ENCODE results near the gene SCG2.
"Not testable (repeated sequence)": the region's sequence is repeated elsewhere in the genome, so short reads cannot be mapped to it uniquely, and the experiment has no call there.

The SCG2 gene

DNA sequence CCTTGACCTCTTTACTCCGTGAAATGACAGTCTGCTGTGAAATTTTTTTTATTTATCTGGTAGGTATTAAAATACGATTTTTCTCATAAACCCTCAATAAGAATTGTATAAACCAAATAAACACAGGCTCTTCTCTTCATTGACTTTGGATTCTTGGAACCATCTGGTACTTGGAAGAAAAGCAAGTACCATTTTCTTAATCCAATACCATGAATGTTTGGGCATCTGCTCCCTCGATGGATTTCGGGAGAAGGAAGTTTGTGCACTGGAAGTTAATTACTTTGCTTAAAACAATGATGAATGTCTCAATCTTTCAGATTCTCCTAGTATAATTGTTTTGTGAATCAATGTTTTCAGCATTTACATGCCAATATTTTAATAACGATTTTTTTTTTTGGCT, 5.3 kb upstream of the SCG2 start:
- DNase-seq = no peak

DNA sequence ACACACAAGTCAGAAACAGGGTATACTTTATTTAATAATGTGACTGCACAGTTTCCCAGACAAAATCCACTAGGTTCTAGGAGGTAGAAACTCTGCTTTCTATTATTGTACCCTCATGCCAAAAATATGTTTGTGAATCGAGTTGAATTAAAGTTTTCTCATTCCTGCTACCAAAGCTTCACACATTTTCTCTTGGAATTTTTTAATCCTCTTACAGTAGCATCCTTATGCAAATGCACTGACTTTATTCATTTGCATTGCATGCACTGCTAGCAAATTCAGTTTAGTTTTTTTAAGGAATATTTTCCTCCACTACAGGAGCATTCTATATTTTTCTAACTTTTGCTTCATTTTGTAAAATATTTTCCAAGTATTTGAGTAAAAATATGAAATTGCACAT, 4.8 kb upstream of the SCG2 start:
- DNase-seq = no peak

DNA sequence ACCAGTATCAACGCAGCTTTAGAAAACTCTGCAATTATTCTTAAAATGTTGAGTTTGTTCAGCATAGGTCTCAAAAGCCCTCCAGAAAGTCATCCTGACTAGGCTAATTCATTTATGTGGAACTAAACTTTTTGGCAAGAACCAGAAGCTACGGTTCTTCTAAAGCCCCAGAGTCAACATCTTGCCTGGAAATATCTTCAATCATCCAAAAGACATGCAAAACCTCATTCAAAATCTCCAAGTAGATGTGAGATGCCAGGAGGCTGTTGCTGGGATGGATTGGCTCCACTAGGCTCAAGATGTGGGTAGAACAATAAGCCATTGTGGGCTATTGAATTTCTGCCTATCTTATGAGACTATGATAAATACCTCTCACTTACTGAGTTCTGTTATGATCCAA, 2.1 kb upstream of the SCG2 start:
- DNase-seq = no peak

DNA sequence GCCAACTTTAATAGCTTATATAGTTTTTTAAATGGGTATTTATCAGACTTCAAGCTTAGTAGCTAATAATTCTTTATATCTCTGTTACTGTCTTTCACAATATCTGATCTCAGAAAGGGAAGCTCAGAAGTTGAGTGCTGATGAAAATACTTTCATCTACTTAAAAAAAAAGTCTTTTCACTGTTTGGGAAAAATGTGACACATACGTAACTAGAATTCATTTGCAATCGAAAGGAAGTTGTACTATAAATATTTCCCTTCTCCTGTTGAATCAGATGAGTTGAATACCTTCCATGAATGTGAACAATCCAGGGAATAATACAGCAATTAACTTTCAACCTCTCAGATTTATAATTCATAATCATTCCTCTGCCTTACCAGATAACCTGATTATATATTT, 811 bp upstream of the SCG2 start:
- no peak for DNase-seq

DNA sequence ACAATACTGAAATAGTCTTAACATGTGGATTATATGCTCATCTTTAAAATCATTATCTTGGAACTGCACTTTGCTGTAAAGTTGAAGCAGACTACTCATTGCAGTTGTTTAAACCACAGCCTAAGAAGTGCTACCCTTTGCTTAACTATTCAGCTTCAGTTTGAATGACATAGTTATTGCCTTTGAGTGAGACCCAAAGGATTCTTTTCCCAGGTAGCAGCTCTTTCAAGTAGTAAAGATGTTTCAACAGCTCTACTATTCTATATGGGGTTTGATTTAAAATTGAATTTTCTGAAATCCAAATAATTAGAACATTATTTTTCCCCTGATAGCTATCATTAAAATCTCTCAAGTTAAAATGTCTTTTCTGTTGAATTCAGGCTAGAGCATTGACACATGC, 1.1 kb downstream of the SCG2 start:
- DNase-seq = no peak

DNA sequence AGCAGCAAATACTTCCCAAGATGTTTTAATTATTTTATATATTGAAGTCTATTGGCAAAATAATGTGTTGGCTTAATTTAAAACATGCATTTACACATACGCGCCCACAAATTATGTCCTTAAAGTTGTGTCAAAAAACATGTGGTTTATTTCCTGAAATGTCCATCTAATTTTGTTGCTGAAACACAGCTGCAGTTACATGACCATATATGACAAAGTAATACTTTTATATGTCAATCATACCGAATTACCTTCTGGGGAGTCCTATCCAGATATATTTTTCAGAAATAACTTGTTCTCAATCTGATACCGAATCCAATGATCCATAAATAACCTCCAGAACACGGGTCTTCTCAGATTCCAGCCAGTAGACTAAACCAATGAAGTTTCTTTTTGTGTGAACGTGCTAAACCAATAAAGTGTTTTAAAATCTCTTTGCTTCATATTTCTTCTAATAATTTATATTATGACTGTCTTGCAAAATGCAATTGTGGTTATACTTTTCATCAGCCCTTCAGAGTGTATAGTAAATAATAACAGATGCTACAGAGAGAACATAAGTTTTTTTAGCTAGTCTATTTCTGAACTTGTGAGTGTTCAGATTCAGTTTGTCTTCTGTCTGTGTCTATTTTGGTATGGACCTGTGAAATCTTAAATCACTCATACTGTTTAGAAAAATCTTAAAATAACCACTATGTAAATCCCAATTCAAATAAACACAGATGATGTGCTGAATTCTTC, 2.4 kb downstream of the SCG2 start:
- DNase-seq = no peak

DNA sequence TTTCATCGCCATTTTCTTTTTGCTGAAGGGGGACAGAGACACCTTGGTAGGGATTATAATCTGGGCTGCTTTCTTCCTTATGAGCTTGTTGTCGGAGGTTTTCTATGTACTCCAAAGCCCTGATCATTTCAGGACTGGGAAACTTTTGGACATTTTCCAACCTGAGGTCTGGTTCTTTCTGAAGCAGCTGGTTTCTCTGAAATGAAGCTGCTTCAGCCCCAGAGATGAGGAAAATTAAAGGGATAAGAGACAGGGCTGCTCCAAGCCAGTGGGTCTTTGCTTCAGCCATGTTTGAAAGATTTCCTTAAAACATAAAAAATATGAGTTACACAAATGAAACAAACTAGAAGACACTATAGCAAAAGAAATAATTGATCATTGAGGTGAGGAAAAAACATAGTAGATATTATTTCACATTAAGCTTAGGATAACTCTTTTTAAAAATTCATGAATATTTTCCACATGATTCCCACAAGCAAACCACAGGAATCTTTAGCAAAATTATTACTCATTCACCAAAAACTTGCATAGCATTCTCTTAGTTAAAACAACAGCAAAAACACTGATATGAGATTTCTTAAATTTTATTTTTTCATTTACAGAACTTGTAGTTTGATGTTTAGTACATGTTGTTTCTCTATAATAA, 3.0 kb downstream of the SCG2 start:
- no peak for DNase-seq

DNA sequence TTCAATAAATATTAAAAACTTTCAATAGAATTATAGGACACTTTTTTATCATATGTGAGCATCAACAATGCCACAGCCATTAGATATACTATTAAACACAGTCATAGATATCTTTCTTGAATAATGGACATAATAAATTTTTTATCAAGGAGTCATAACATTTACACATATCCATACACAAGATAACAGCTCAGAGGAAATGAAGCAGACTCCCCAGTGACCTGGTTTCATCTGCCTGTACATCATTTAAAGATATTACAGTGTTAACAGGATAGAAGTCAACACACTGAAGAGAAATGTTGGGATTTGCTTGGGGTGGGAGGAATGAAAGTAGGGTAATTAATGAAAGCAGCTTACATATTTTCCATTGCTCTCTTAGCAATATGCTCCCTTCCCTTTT, 5.1 kb downstream of the SCG2 start:
- no peak for DNase-seq

DNA sequence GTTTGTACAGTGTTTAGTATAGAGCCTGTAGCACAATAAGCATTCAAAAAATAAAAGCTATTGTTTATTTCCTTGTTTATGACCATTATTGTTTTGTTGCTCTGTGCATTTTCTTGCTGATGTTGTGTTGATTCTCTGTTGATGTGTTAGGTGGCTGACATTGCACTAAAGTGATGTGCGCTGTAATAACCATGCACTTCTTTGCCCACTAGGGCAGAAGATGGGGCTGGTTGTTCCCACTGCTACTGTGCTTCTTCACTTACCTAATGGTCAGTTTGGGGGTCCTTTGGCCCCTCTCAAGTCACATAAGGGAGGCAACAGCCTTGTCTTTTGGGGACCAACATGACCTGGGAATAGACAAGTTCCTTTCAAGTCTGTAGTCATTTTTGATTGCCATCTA, 6.0 kb downstream of the SCG2 start:
- no peak for DNase-seq

DNA sequence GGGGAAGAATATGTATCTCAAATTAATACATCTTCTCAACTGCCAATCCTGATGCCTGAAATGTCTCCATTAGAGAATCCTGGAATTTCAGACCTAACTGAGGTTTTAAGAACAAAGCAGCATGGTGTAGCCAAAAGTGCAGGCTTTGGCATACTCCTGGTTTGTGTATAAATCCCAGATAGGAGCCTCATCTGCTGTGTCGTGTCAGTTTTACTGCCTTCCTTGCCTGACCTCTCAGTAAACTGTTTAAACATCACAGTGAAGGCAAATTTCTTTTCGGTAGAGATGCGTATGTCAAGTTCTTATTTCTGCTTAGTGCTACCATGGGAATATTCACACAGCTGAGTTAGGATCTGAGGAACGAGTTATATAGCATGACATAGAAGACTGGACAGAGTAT, 7.3 kb downstream of the SCG2 start:
- no peak for DNase-seq

DNA sequence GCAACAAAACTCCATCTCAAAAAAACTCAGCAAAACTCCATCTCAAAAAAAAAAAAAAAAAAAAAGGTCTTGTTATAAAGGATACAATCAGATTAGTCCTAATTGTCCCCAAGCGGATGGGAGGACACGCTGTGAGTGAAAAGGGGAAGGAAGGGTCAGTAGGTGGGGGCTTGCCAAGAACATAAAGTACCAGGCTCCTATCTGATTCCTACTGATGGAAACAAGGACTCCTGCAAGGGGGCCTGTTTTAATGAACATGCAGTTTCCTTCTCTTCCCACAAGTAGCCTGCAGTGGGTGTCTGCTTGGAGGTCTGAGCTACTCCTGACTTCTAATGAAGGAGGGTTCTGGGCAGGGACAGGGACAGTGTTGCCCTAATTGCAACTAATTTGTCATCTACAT, 7.9 kb downstream of the SCG2 start:
- no peak for DNase-seq

DNA sequence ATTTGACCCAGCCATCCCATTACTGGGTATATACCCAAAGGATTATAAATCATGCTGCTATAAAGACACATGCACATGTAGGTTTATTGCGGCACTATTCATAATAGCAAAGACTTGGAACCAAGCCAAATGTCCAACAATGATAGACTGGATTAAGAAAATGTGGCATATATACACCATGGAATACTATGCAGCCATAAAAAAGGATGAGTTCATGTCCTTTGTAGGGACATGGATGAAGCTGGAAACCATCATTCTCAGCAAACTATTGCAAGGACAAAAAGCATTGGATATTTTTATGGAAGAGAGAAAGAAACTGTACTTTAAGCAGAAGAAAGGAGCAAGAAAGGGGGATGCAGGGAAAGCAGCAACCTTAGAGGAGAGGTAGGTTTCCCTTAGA, 9.5 kb downstream of the SCG2 start:
- DNase-seq = not testable (repeated sequence)

DNA sequence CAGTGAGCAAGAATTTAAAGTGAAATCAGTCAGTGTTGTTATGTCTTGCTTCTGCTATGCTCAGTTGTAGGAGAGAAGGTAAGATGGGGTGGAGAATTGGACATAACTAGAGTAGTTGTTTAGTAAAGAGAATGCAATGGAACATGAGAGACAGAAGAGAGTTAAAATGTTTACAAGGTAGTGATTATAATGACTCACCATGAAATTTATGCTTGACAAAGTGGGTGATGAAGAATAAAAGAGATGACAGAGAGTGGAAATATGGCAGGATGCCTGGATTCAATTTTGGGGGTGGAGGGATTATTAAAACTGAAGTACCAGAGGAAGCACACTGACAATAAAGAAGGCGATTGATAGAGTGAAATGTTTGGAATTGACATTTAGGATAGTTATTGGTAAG, 10.6 kb downstream of the SCG2 start:
- DNase-seq = no peak

DNA sequence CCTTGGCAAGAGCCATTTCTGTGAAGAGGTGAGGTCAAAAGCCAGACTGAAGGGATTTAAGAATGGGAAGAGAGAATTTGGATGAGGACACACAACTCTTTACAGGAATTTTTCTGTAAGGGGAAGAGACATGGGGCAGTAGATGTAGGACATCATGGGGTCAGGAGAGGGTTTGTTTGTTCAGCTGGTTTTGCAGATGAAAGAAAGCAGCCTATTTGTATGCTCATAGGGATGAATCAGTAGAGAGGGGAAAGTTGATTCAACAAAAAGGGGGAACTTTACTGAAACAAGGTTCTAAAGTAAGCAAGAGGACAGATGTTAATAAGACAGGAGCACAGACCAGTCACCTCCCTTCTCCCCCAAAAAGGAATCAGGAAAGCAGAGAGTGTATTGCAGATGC, 11.2 kb downstream of the SCG2 start:
- DNase-seq = no peak

DNA sequence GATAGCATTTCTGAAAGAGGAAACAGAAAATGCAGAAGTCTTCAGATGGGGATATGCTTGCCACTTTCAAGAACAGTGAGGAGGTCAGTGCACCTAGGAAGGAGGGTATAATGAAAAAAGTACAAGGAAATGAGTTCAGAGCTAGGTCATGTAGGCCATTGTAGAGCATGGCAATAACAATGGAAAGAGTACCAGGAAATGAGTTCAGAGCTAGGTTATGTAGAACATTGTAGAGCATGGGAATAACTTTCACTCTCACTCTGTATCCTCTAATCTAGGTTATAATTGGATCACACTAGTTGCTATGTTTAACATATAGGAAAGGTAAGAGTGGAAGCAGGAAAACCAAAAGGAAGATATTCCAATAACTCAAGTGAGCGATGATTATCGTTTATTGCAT, 12.3 kb downstream of the SCG2 start:
- DNase-seq = no peak

DNA sequence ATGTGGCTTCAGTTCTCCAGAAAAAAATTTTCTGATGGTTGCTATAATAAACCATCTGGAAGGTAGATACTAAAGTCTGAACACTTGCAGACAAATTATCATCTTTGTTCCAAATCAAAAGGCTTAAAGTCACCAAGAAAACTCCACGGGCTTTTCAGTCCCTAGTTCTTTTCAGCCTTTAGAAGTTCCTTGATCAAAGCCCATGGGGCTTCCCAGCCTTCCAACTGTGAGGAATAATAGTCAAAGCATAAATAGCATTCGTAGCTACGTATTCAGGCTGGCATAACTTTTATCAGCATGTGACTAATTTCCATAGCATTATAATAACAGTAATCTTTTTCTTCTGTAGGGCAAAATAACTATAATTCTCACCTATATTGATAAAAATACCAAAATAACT, 13.9 kb downstream of the SCG2 start:
- DNase-seq = no peak

DNA sequence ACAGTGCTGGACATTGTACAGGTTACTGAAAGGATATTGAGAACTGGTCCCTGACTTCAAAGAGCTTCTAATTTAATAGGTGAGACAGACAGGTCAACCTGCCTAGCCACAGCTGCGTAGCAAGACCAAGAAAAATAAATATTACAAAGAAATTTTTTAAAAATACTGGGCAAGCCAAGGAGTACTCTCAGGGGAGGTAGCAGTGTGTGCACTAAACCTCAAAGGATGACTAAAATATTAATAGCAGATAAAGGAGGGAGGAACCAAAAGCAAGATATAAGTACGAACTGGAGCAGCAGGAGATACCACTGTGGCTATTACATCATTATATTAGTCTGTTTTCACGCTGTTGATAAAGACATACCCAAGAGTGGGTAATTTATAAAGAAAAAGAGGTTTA, 14.9 kb downstream of the SCG2 start:
- no peak for DNase-seq

DNA sequence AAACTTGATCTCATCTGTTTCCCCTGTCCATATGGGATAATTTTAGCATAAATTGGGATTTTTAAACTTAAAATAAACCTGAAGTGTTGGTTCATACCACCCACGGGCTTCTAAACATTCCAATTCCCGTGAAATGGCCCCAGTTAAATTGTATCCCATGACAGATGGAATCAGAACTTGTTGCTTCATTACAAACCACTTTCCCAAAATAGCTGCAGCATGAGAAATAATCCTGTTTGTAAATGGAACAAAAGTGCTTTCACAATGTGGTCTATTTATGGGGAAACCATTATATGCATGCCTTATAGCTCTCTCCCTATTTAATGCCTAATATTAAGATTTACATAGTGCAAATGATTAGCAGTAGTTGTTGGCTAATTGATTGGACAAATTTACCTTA, 15.9 kb downstream of the SCG2 start:
- no peak for DNase-seq

DNA sequence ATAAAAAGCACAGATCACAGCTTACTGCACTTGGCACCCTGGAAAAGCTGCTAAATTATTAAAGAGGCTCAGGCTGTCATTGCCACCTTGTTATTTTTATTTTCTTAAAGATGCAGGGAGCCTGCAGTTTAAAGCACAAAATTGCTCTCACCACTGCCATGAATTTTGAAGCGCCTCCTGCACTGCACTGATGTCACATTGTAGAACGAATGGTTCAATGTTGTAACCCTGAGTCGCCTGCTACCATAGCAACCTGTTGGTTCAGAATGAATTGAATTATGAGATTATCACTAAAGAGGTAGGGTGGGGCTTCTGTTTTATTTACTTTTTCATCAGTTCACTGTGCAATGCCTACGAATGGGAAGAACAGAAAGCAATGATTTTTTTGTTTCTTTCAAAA, 16.5 kb downstream of the SCG2 start:
- DNase-seq = no peak

DNA sequence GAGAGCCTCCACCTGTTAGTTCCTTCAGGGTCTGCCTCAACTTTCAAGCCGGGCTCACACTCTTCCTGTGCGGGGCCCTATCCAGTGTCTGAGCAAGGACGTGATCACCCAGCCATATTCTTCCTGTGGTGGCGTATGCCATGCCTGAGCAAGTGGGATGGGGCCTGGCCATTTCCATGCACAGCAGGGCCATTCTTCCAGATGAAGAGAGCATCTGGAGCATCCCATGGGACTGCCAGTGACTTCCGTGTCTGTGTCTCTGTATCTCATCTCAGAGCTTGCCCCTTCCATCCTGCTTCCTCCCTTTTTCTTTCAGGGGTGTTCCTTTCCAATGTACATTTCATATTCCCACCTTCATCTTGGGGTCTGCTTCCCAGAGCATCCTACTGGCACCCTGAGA, 20.2 kb downstream of the SCG2 start:
- no peak for DNase-seq

DNA sequence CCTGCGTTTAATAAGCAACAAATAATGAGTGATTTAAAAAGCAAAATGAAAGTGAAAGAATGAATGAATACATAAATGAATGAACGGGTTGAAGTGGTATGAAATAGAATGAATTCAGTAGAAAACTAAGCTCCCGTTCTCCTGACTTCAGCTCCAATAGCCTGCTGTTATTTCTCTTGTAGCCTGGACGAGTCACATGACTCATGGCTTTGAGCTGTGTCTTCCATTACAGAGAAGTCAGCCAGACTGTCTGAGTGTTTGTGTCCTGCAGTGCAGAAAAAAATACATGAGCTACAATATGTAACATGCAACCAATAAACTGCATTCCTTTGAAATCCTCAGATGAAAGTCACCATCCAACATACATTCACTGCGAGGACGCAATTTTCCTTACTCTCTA, 21.2 kb downstream of the SCG2 start:
- peak; percentile 68 for DNase-seq

DNA sequence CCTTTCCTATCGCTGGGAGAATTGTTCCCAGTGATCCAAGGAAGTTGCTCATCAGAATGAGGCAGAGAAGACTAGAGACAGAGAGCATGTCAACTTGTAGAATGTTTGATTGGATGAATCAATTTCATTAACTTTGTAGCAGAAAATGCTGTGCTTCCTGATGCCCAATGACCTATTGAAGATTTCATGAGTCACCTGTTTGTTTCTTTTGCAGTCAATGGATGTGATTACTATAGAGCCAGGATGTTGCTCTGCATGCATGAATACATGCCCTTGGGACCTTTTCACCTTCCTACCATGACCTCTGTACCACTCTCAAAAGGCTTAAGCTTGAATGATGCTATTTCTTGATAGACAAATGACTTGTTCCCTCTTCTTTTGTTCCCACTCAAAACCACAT, 23.3 kb downstream of the SCG2 start:
- no peak for DNase-seq

DNA sequence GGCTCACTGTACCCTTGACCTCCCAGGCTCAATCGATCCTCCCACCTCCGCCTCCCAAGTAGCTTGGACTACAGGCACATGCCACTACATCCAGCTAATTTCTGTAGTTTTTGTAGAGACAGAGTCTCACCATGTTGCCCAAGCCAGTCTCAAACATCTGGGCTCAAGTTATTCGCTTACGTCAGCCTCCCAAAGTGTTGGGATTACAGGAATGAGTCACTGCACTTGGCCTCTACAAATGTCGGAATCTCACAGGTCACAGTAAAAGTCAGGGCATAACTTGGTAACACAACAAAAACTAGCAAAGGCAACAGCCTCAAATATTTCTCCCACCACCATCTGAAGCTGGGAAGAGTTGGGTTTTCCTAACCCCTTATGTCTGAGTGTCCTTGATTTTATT, 25.3 kb downstream of the SCG2 start:
- DNase-seq = peak; percentile 67

DNA sequence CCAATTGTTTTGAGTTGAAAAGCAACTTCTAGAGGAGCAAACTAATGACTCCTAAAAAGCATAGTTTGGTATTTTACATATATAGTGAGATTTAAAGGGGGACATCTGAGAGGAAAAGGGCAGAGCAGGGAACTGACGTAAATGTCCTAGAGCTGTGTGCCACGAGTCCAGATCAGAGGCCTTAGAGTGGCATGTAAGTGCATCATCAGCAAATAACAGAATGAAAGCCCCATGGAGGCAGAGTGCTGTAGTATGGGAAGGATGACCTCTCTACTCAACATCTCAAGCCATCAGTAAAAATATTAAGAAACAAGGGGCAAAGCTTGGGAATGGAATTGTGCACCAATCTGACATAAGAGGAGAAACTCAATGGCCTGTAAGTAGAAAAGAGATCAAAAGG, 31.4 kb downstream of the SCG2 start:
- DNase-seq = no peak

DNA sequence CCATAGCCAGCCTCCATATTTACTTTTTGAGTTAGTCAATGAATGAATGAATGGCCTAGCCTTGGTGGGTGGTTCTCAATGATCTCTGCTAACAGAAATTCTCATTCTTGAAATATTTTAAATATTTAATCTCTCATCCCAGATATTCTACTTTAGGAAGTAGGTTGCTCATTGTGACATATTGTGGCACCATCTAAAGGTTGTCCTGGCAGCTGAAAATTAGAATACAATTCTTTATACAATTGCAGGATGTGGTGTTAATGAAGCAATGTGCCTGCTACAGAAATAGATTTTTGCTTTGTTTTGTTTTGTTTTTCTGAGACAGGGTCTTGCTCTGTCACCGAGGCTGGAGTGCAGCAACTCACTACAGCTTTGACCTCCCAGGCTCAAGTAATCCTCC, 35.8 kb downstream of the SCG2 start:
- DNase-seq = no peak
